DMS 273 (cell line): ENCODE measurements around the gene ARHGAP33.
"Not testable (repeated sequence)": the region's sequence is repeated elsewhere in the genome, so short reads cannot be mapped to it uniquely, and the experiment has no call there.

Experiments
- DNase-seq: peaks from one replicate; lab custom pipeline; 2025; ENCODE audit not compliant: unreplicated experiment; lab: John Stamatoyannopoulos, UW

The ARHGAP33 gene

DNA sequence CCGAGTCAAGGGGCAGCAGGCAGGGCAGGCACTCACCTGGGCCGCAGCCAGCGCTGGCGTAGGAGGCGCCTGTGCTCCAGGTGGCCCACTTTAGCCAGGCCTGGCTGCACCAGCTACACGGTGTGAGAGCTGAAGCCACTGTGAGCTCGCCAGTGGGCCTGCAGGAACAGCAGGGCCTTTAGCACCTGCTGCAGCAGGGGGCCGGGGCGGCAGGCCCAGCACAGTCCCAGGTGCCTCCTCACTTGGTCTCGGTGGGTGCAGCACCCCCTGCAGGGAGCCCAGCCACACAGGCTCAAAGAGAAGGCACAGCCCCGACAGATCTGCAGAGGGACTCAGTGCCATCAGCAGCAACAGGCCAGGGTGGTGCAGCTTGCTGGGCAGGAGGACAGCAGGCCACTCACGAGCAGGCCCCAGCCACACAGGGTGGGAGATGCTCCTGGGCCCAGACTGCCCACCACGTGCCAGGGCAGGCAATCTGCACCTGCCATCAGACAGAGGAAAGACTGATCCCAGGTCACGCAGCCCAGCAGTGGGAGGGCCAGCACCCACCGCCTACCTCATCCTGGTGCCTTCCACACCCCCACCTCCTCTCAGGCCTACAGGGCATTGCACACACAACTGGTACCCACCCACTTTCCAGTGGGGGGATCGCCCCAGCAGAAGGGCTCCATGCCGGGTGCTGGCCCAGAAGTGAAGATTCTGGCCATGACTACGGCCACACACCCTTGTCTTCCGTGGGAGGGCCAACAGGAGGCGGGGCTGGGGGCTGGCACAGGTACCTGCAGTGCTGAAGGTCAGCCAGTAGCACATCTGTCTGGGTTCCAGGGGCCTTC is 15.8 kb downstream of the ARHGAP33 start:
- no peak for DNase-seq

- no peak for DNase-seq
Observed at GRCh38 chr19:35791814-35792279, 16.5 kb downstream of the ARHGAP33 start.

DNA sequence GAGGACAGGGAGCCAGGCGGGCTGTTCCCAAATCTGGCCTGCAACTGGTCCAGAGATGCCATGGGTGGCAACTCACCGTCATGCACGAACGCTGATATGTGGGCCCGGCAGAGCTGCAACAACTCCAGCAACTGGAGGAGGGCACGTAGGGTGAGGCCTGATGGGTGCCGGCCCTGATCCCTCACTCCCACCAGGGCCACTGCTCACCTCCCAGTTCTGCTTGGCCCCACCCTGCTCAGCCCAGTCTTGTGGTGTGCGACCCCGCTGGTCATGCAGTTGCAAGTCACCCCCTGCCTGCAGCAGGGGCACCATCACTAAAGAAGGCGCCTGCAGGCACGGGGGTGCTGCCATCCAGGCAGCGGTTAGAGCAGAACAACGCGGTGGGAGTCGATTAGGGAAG is 16.9 kb downstream of the ARHGAP33 start:
- no peak for DNase-seq

GRCh38 chr19:35792888-35793287 is 17.5 kb downstream of the ARHGAP33 start:
- no peak for DNase-seq

DNA sequence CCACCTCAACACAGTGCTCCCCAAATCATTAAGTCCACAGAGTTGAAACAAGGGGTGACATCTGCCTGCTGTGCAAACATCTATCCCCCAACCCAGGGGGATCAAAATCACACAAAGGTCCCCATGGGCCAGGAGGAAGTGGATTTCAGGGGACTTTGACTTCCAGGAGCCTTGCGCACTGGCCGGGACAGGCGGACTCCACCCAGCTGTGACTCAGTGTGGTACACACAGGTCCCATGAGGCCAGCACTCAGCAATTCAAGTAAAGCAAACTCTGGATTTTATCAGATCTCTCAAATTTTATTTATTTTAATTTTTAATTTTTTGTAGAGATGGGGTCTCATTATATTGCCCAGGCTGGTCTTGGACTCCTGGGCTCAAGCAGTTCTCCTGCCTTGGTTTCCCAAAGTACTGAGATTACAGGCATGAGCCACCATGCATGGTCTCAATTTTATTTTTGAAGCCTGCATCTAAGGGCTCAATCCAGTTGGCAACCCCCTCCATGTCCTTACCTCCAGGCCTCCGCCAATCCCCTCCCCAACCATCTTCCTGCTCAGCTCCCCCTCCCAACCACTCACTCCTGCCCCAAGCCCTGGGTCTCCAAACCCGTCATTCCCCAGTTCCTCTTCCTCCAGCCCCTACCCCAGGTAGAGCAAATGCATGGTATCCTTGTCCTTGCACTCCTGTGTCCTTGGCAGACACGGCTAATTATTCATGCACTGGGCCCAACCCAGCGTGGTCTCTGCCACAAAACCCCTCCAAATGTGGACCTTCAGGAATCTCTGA is 18.2 kb downstream of the ARHGAP33 start:
- no peak for DNase-seq

GRCh38 chr19:35795564-35795963 is 20.2 kb downstream of the ARHGAP33 start:
- not testable (repeated sequence) for DNase-seq

- no peak for DNase-seq
Observed at GRCh38 chr19:35796645-35797542, 21.5 kb downstream of the ARHGAP33 start.

- no peak for DNase-seq
Observed at GRCh38 chr19:35797663-35798062, 22.3 kb downstream of the ARHGAP33 start.

- no peak for DNase-seq
Observed at GRCh38 chr19:35801828-35802227, 26.5 kb downstream of the ARHGAP33 start.

DNA sequence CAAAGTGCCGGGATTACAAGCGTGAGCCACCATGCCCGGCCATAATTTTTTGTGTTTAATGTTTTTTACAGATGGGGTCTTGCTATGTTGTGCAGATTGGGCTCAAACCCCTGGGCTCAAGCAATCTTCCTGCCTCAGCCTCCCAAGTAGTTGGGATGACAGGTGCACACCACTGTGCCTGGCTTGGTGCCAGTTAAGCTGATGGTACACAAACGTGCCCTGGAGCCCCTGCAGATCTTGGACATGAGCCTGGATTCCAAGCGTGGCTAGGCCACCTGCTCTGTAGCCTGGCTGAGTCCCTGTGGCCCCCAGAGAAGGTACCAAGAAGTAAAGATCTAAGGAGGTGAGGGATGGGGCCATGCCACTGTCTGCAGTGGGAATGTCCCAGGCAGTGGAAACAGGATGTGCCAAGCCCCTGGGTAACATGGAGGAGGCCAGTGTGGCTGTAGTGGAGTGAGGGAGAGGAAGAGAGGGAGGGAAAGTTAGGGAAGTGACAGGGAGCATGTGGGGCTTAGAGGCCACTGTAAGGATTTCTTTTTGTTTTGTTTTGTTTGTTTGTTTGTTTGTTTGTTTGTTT is 30.2 kb downstream of the ARHGAP33 start:
- DNase-seq, result peak; percentile 92

DNA sequence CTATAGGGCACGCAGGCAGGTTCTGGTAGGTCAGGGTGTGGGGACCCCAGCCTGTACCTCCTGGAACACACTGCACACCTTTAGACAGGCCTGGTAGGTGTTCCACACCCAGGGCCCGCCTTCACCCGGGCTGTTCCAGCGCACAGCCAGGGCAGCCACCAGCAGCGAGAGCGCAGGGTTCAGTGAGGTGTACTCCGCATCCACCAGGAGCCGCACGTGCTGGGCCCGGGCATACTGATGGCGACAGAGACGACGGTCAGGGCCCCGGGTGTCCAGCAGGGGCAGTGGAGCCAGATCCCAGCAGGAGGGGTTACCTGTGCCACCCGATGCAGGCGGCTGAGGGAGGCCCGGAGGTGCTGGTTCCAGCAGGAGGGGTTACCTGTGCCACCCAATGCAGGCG is 31.2 kb downstream of the ARHGAP33 start:
- no peak for DNase-seq

- DNase-seq, result no peak
Observed at GRCh38 chr19:35807633-35808032, 32.3 kb downstream of the ARHGAP33 start.

DNA sequence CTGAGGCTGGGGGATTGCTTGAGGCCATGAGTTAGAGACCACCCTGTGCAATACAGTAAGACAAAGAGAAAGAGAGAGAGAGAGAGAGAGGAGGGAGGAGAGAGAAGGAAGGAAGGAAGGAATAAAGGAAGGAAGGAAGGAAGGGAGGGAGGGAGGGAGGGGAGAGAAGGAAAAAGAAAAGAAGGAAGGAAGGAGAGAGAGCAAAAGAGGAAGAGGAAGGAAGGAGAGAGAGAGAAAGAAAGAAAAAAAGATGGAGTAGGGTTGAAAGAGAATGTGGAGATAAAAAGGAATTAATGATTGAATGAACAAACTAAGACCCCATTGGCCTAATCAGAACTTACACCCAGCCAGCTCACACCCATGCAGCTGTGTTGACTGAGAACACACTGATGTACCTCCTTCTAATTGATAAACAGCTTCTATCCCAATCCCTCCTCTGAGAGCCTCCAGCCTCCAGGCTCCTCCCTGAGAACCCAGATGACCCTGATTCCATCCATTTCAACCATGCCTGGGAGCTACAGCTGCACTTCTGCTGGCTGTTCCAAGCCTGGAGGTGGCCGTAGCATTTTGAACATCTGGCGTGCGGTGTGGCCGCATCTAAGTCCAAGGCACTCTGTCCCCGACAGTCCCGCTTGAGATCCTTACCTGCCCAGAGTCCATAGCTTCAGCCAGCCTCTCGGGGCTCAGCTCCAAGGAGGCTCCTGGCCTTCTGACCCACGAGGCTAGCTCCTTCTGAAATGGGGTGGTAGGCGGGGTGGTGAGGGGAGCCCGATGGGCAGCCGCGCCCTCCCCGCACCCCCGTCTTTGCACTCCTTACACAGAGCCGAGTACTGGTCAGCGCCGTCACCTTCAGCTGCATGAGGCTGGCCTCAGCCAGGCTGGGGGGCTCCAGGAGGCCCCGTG is 36.2 kb downstream of the ARHGAP33 start:
- peak; percentile 26 for DNase-seq

DNA sequence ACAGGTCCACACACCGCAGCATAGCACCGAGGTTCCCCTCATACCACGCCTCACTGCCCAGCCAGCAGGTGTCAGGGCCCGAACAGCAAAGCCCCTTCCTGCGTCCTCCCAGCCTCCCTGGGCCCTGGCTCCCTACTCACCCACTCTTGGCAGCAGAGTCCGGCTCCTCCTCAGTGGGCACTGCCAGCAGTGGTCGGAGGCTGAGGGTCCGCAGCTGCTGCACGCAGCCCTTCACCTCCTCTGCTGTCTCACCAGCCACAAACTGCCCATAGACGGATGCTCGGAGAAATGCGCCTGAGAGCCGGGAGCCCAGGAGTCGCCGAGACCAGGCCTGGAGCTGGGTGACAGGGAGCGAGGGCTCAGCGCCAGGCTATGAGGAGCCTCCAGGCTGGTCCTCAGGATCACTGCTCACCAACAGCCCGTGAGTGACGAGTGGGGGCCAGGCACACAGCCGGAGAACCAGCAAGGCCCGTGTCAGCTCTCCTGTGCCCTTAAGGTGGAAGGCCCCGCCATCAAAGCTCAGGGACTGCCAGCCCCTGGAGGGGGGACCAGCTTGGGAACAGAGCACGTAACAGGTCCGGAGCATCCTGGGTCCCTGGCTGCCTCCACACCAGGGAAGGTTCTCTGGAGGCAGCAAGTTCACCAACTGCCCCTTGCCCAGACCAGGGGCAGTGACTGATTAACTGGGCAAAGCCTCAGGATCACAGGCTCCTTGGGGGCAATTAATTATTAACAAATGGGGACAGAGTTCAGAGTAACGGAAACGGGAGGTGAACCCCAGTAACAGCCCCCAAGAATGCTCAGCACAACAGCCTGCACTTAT is 37.1 kb downstream of the ARHGAP33 start, which contains the start of gene PRODH2:
PRODH2 (minus strand) TSS at position 626 of the 823 bp plus-strand sequence; CDS start at position 586, 40 bp downstream.
- no peak for DNase-seq

DNA sequence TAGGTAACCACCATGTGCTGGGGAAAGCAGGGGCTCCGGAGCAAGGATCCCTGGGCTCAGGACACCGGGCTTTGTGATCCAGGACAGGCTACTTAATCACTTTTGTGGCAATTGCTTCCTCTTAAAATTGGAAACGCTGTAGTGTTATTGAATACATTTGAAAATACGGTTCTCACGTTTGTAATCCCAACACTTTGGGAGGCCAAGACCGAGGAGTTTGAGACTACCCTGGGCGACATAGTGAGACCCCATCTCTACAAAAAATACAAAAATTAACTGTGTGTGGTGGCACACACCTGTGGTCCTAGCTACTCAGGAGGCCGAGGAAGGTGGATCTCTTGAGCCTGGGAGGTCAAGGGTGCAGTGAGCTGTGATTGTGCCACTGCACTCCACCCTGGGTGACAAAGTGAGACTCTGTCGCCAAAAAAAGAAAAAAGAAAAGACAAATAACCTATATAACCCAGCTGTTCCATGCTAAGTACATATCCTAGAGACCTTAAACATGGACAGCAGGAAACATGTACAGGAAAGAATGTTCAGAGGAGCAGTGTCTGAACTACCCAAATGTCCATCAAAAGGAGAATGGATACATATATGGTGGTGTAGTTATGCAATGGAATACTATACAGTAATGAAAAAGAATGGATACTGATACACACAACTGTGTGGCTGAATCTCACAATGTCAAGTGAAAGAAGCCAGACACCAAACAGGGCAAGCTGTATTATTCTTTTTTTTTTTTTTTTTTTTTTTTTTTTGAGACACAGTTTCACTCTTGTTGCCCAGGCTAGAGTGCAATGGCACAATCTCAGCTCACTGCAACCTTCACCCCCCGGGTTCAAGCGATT is 37.9 kb downstream of the ARHGAP33 start:
- no peak for DNase-seq

DNA sequence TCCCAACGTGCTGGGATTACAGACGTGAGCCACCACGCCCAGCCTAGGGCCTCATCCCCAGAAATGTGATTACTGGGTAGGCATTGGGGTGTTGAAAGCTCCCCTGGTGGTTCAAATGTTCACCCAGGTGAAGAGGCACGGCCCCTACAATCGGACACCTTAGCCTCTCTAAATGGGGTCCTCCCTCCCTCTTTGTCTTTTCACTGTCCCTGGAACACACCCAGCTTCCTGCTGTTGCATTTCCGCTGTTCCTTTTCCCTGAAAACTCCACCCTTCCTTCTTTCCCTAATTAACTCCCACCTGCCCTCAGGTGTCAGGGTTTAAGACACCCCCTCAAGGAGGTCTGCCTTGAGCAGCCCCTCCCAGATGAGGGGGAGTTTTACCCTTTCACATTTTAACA is 40.9 kb downstream of the ARHGAP33 start:
- no peak for DNase-seq

- no peak for DNase-seq
Observed at GRCh38 chr19:35816846-35817245, 41.5 kb downstream of the ARHGAP33 start.

DNA sequence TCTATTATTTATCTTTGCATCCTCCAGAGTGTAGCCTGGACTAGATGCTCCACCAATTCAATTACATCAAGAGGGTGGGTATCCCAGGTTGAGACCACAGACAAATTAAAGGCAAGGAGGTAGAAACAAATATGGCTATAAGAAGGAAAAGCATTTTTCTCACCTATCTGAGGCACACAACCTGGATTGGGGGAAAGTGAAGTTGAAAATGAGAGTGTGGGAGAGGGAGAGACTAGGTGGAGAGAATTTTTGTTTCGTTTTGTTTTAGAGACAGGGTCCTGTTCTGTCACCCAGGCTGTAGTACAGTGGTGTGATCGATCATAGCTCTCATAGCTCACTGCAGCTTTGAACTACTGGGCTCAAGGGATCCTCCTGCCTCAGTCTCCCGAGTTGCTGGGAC is 43.1 kb downstream of the ARHGAP33 start:
- DNase-seq, result no peak
